WTC11 (cell line): Measurements from ENCODE around the gene NFKB1. TPM values are rescaled to one million over a fixed set of nuclear protein-coding genes. Genes with fewer than 3 reads are reported as not detected.

Experiments
- ATAC-seq: fragments of 200-7000 bp; cut with Tn5 transposase; 2 replicates; pipeline ENCODE4 v1.10.0; 2021; ENCODE audit warnings: mild to moderate bottlenecking, moderate library complexity
- CTCF ChIA-PET: fragments of 300-600 bp; sonication (Branson Sonifier 250); formaldehyde crosslinking; loops from one replicate; lab custom pipeline; 2021; ENCODE audit warnings: antibody characterized with exemption; lab: Charles Lee
- POLR2A ChIA-PET: fragments of 350-600 bp; sonication (Branson Sonifier 250); formaldehyde crosslinking; loops from one replicate; lab custom pipeline; 2021; ENCODE audit warnings: antibody characterized with exemption; lab: Charles Lee
- DNase-seq: peaks from one replicate; pipeline ENCODE4 v3.0.0; 2021; ENCODE audit warnings: low spot score
- H3K27ac Mint-ChIP-seq: 2 replicates; pipeline ENCODE4 v1.8.0; 2021; ENCODE audit warnings: mixed read lengths
- H3K27me3 Mint-ChIP-seq: 2 replicates; pipeline ENCODE4 v1.8.0; 2021; ENCODE audit warnings: low read depth, mild to moderate bottlenecking, moderate library complexity, mixed read lengths
- H3K36me3 Mint-ChIP-seq: 2 replicates; pipeline ENCODE4 v1.8.0; 2021; ENCODE audit warnings: mixed read lengths
- H3K4me1 Mint-ChIP-seq: 2 replicates; pipeline ENCODE4 v1.8.0; 2022; ENCODE audit warnings: mixed read lengths
- H3K4me3 Mint-ChIP-seq: 2 replicates; pipeline ENCODE4 v1.8.0; 2021; ENCODE audit warnings: mild to moderate bottlenecking, moderate library complexity, mixed read lengths
- H3K9me3 Mint-ChIP-seq: 2 replicates; pipeline ENCODE4 v1.8.0; 2021; ENCODE audit warnings: mixed read lengths
- ATF1 ChIP-seq: sonication (generic); formaldehyde crosslinking; IDR thresholded peaks from 2 replicates; pipeline ENCODE4 v1.8.1; 2023; ENCODE audit warnings: mild to moderate bottlenecking, moderate library complexity, missing genetic modification reagents
- CREM ChIP-seq: sonication (generic); formaldehyde crosslinking; IDR thresholded peaks from 2 replicates; pipeline ENCODE4 v1.8.1; 2022; ENCODE audit warnings: mild to moderate bottlenecking, missing genetic modification reagents, moderate library complexity
- CTCF ChIP-seq: fragments of 200-600 bp; IDR thresholded peaks from 2 replicates; pipeline ENCODE4 v1.8.0; 2022; ENCODE audit warnings: antibody characterized with exemption
- ERG ChIP-seq: fragments of 250-450 bp; sonication (Bioruptor Pico); IDR thresholded peaks from 2 replicates; pipeline ENCODE4 v1.8.0; 2021; ENCODE audit warnings: mild to moderate bottlenecking
- ESRRA ChIP-seq: sonication (generic); formaldehyde crosslinking; IDR thresholded peaks from 2 replicates; pipeline ENCODE4 v1.8.1; 2022; ENCODE audit warnings: mild to moderate bottlenecking, missing genetic modification reagents, borderline replicate concordance
- MXD4 ChIP-seq: fragments of 250-450 bp; sonication (Bioruptor Pico); IDR thresholded peaks from 2 replicates; pipeline ENCODE4 v1.8.0; 2021; ENCODE audit warnings: mild to moderate bottlenecking, moderate library complexity, borderline replicate concordance
- STAT6 ChIP-seq: sonication (generic); formaldehyde crosslinking; conservative IDR thresholded peaks from 2 replicates; pipeline ENCODE4 v1.8.1; 2023; ENCODE audit warnings: mild to moderate bottlenecking, low read depth, missing genetic modification reagents, moderate library complexity
- TEAD1 ChIP-seq: sonication (generic); formaldehyde crosslinking; IDR thresholded peaks from 2 replicates; pipeline ENCODE4 v1.8.0; 2022; ENCODE audit warnings: mild to moderate bottlenecking, missing genetic modification reagents
- TP53 ChIP-seq: sonication (generic); formaldehyde crosslinking; IDR thresholded peaks from 2 replicates; pipeline ENCODE4 v1.8.1; 2023; ENCODE audit warnings: mild to moderate bottlenecking, missing genetic modification reagents
- ZNF121 ChIP-seq: sonication (generic); formaldehyde crosslinking; IDR thresholded peaks from 2 replicates; pipeline ENCODE4 v1.8.0; 2023; ENCODE audit warnings: missing genetic modification reagents
- ZNF532 ChIP-seq: fragments of 250-450 bp; sonication (Bioruptor Pico); IDR thresholded peaks from 2 replicates; pipeline ENCODE4 v1.9.0; 2021; ENCODE audit warnings: mild to moderate bottlenecking, borderline replicate concordance
- total RNA-seq: library from RNA; stranded (reverse); gene quantifications from 3 replicates; pipeline ENCODE4 v1.2.3, GENCODE V29; 2021
- TF ChIP-seq, protein P1 (sequence below): sonication (generic); formaldehyde crosslinking; IDR thresholded peaks from 2 replicates; pipeline ENCODE4 v1.8.0; 2023; ENCODE audit warnings: mild to moderate bottlenecking, missing genetic modification reagents

The NFKB1 gene
- total RNA-seq, 1 experiment from 2014 or later = 5.6 TPM

- Mint-ChIP-seq H3K27me3 (no peaks in the 10 kb centered on the region), H3K36me3 (peaks cover 2% of the 10 kb centered on the region; the same call in 1 of the 2 replicates), H3K9me3 (peaks cover 2% of the 10 kb centered on the region), H3K4me3 (no peak overlapping the region), H3K27ac (0 out of 2 replicates have a peak overlapping the region, but pooled peaks have one; percentile 21), H3K4me1 (peaks cover 17% of the 10 kb centered on the region)
- CTCF ChIA-PET = no interaction called here
- ATAC-seq (no peak), DNase-seq (no peak)
- TF ChIP-seq CTCF = no peak
- no peak for TF ChIP-seq ATF1 (CRISPR knock-in tag)
- TF ChIP-seq ERG = no peak
- no peak for TF ChIP-seq ZNF532
- TF ChIP-seq TP53 (CRISPR knock-in tag) = no peak
- TF ChIP-seq STAT6 (CRISPR knock-in tag) = no peak
- TF ChIP-seq TEAD1 (CRISPR knock-in tag) = no peak
- TF ChIP-seq MXD4 (CRISPR knock-in tag) = no peak
- TF ChIP-seq, protein P1, sequence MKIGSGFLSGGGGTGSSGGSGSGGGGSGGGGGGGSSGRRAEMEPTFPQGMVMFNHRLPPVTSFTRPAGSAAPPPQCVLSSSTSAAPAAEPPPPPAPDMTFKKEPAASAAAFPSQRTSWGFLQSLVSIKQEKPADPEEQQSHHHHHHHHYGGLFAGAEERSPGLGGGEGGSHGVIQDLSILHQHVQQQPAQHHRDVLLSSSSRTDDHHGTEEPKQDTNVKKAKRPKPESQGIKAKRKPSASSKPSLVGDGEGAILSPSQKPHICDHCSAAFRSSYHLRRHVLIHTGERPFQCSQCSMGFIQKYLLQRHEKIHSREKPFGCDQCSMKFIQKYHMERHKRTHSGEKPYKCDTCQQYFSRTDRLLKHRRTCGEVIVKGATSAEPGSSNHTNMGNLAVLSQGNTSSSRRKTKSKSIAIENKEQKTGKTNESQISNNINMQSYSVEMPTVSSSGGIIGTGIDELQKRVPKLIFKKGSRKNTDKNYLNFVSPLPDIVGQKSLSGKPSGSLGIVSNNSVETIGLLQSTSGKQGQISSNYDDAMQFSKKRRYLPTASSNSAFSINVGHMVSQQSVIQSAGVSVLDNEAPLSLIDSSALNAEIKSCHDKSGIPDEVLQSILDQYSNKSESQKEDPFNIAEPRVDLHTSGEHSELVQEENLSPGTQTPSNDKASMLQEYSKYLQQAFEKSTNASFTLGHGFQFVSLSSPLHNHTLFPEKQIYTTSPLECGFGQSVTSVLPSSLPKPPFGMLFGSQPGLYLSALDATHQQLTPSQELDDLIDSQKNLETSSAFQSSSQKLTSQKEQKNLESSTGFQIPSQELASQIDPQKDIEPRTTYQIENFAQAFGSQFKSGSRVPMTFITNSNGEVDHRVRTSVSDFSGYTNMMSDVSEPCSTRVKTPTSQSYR (CRISPR knock-in tag) = no peak
- no peak for TF ChIP-seq CREM
- TF ChIP-seq ESRRA (CRISPR knock-in tag) = no peak
- no peak for TF ChIP-seq ZNF121 (CRISPR knock-in tag)
- POLR2A ChIA-PET = no interaction called here
Observed at GRCh38 chr4:102575369-102576129, 74.4 kb downstream of the NFKB1 start.
